Activated CD8-positive, alpha-beta memory T cell treated with anti-CD3 and anti-CD28 coated beads, Interleukin-2, amount 50 U/mL, for 1 hour (primary cell): ENCODE data around the gene MBL2.

Source experiments
- DNase-seq: peaks from one replicate; pipeline ENCODE4 v3.0.0-alpha.2; 2020; ENCODE audit errors: extremely low read depth

The MBL2 gene

DNA sequence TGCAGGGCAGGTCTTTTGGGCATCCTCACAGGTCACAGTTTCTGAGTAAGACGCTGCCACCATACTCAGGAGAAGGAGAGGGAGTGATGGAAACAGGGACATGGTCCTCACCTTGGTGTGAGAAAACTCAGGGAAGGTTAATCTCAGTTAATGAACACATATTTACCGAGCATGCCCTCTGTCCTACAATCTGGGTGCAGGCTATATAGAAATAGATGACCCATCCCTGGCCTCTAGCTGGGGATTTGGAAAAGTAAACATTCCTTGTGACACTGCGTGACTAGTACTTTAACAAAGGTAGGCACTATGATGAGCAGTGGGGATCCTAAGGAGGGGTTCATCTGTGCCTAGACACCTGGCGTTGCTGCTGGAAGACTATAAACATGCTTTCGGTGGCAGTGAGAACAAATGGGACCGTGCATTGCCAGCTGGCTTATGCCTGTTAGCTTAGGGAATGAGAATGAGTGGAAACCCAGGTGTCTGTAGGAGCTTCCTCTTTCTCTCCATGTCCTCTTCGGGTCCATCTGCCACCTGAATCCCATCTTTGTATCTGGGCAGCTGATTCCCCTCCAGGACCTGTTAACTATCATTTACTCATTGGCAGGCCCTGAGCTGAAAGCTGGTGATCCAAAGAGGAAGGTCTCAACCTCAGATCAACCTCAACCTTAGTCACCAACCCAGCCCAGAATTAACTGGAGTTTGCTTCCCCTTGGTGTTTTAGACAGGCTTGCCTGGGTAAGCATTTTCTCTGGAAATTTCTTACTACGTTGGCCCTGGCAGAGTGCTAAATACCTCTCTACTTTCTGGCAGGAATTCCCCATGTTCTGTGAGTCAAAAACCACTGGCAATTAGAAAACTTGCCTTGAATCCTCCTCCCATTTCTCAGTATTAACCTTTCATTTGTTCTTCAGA, 794 bp downstream of the MBL2 start:
- no peak for DNase-seq

DNA sequence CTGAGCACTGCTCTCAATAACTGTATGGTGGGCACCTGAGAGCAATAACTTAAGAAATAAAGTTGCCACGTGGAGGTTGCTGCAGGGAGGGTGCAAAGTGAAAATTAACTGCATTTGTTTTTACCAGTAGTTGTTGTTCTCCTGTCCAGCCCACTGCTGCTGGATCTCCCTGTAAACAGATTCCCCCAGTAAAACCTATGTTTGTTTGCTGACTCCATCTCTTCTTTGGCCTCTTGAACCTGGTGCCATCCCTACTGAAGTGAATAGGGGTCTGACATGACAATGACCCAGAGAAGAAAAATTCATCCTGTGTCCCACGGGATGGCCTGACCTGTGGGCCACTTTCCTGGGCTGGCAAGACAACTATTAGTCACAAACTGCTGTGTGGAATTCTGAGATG, 1.7 kb downstream of the MBL2 start:
- DNase-seq: no peak

DNA sequence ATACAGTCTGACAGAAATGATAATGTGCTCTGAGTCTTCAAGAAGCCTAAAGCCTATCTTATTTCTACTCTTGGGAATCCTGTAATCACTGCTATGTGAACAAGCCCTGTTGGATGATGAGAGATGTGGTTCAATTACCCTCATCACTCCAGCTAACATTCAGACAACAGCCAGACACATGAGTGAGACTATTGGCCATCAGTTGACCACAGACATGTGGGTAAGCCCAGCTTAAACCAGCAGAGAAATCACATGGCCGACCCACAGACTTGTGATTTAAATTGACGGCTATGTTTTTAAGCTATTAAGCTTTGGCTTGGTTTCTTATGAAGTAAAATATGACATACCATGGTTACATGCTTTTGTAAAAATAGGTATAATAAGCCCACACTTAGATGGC, 2.6 kb downstream of the MBL2 start:
- DNase-seq: no peak

DNA sequence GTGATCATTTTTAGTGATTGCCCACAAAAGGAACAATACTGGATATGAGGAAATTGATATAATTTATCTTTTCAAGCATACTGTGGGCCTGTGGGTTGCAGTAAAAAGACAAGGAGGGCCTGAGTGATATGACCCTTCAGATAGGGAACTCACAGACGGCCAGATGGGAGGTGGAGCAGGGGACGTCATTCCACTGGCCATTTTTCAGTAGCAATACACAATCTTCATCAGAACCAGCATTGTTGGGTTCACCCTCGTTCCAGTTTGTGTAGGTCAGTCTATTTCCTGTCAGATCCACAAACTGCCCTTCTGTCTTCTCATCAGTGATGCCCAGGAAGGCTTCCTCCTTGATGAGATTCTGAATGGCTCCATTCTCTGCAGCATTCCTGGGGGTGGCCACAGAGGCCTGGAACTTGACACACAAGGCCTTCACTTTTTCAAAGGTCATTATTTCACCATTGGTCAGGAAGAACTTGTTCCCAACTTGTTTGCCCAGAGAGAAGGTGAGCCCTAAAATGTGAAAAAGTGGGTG, 4.5 kb downstream of the MBL2 start:
- DNase-seq: no peak

DNA sequence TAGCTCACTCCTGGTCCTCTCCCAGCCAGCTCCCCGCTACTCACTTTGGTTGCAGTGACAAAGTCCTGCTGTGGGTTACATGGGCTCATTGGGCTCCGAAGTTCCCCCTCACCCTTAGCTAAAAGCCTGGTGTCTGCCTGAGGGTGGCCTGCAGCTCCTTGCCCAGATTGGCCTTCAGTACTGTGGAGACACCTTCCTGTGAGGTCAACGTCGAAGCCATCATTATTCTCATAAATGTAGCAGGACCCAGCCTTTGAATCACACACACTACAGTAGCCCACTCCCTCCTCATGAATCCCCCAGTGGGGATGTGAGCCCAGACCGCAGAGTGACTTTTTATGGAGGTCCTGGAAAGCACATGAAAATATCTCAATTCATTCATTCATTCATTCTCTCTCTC, 10.5 kb downstream of the MBL2 start:
- no peak for DNase-seq

GRCh38 chr10:52759154-52759553, 13.4 kb downstream of the MBL2 start:
- DNase-seq: no peak

- DNase-seq: no peak
Observed at GRCh38 chr10:52758406-52758805, 14.2 kb downstream of the MBL2 start.

DNA sequence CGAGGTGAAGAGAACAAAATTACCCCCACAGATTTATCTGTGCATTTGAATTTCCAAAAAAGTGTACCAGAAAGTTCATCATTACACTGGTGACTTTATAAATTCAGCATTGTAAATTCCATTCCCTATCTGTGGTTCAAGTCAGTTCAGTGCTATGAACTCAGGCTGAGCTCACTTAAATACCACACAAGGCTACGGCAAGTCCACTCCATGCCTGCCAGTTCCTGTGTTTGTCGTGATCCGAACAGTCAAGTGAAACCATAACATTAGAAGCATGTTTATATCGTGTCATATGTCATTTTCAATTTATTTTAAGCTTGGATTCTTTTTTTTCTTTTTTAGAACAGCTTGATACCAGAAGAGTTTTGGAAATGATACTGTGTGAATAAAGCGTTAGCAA, 14.8 kb downstream of the MBL2 start:
- no peak for DNase-seq

DNA sequence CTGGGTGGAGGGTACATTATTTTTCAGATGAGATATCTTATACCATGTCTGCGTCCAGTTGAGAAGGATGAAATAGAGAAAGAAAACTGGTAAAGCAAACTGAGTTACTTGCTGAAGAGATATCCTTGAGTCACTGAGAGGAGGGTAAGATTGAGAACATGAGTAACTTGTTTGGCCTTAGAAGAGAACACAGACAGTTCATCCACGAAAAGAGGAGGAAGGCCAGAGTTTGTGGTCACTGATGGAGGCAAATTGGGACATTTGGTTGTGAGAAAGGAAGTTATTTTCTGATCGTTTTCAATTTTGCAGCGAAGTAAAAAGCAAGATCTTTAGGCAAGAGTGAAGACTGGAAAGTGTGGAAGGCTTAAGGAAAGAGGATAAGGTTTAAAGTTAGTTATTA, 15.6 kb downstream of the MBL2 start:
- no peak for DNase-seq

DNA sequence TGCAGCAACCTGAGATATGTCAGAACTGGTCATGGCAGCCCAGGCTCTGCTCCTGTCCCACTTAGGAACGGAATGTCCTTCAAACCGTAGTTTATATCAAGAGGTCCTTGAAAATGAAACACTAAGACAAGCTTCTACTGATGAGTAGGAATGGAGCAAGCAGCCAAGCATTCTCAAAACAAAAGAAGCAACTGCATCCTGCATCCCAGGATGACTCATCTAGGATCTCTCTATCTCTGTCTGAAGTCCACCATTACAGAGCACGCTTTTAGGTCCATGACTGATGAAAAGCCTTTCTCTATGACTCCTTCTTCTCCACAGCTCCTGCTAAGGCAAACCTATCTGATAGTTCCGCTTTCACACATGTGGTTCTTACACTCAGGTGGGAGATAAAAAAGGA, 16.3 kb downstream of the MBL2 start:
- DNase-seq: no peak

- no peak for DNase-seq
Observed at GRCh38 chr10:52755297-52756062, 17.1 kb downstream of the MBL2 start.

DNA sequence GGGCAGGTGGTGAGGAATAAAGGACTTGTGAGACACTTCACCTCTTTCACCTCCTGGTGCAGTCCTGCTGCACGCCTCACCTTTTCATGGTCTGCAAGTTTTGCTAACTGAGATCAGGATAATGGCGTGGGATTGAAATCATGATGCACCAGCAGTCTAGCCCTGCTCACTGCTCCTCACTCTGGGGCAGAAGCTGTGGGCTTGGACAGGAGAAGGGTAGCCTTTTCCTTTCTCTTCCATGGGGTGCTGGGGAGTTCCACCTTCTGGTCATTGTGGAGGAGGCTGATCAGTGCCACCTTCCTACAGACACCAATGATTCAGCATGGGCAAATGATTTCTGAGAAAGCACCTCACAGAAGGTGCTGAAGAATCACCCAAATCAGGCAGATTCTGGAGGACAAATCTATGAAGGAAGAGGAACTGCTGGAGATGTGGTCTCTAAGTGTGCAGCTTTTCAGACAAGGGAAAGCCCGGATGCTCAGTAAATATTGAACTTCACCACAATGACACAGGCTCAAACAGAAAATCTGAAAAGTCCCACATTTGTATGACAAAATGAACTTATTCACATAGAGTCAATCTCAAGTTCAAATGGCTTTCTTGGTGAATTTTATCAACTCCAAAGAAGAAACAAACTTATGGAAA, 19.7 kb downstream of the MBL2 start:
- DNase-seq: no peak

- DNase-seq: no peak
Observed at GRCh38 chr10:52752261-52752660, 20.3 kb downstream of the MBL2 start.

GRCh38 chr10:52751337-52751736, 21.2 kb downstream of the MBL2 start:
- no peak for DNase-seq

- no peak for DNase-seq
Observed at GRCh38 chr10:52750629-52751028, 22.0 kb downstream of the MBL2 start.

GRCh38 chr10:52747694-52748093, 24.9 kb downstream of the MBL2 start:
- no peak for DNase-seq

- DNase-seq: no peak
Observed at GRCh38 chr10:52746169-52746568, 26.4 kb downstream of the MBL2 start.

DNA sequence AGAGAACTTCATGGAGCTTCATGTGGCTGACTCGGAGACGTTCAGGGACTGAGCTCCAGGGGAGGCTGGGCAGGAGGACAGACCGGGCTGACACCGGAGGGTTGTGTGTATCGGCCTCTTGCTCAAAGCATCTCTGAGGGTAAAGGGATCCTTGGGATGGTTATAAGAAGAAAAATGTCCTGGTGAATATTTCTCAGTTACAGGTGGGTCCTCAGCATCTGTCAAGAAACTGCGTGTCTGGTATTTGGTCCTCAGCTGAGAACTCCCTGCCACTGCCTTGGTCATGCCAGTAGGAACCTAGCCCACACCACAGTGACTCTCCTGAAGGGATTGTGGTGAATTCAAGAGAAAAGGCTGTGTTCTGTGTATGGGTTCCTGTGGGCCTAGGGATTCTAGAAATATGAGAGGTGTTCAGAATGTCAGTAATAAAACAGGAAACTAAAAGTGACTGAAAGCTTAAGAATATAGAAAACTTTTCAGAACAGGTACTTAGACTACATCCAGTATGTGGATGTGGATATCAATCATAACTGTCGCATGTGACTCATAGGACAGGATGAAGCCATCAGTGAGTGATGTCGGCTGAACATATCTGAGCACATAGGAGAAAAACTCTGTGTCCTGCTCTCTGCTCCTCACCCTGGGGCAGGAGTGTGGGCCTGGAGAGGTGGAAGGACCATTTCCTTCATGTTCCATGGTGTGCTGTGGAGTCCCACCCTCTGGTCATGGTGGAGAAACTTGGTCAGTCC, 28.4 kb downstream of the MBL2 start:
- no peak for DNase-seq

DNA sequence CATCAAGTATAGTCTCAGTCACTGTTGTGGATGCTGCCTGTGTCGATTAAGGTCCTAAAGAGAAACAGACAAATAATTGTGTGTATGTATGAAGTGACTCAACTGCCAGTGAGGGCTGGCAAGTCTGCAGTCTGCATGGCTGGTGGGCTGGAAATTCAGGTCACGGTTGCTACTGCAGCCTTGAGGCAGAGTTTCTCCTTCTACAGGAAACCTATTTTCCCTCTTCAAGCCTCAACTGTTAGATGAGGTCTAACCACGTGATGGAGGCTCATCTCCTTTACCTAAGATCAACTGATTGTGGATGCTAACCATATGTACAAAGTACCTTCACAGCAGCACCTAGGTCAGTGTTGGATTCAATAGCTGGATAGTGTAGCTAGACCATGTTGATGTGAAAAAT, 29.9 kb downstream of the MBL2 start:
- DNase-seq: no peak

DNA sequence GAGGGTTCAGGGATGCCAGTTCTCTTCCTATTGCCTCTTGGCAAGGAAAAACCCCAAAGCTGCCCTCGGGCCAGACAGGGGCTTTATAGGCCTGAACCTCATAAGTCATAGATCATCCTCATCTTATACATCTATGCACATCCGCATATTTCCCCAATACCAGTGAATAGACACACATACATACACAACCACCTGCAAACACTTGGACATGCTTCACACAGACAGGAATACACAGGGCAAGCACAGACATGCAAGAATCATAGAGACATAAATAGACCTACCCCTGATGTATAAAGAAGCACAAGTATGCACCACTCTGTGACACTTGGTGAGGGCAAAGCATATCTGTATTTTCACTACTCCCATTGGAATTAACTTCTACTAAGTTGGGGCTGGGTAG, 30.7 kb downstream of the MBL2 start:
- no peak for DNase-seq

DNA sequence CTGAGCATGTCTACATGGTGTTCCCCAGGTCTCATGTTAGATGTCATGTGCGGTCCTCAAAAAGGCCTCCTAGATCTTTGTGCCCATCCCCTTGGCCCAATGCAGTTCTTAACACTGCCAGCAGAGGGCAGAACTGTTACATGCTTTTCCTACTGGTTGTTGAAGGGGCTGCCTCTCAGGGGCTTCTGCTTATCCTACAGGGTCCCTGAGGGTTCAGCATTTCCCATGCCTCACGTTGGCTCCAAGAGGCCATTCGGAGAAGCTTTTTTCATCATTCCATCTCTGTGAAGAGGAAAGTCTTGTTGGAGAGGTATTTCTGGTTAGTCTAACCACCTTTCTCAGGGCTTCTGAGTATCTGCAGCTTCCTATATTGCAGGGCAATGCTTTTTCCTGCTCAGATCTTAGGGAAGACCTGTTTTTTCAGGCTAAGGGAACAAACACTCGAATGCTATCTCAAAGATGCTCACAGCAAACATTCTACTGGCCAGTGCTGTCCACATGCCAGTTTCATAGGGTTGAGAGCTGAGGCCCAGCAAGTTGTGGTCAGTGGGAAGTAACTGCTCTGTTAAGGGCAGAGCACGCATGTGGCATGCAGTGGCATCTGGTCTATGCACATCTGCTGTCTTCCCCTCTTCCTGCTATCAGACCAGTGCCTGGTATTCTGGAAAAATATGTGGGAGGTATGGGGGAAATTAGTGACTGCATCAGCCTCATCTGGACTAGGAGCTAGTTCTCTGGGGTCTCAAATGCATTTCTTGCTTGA, 31.5 kb downstream of the MBL2 start:
- no peak for DNase-seq
